Breast epithelium (tissue), 4 donors: ENCODE data around the gene PNMA1. TPM values are rescaled to one million over a fixed set of nuclear protein-coding genes. Genes with fewer than 3 reads are reported as not detected.

Experiments
- DNase-seq, 2 donors: peaks; one replicate each; pipeline ENCODE4 v3.0.0-alpha.2; 2019; ENCODE audit warnings: low spot score in 2 of 2
- H3K27ac ChIP-seq, 2 donors: fragments of 200-600 bp; sonication (generic) in 1 of 2; one replicate each; pipeline ENCODE4 v1.5.1; 2016 to 2019; ENCODE audit warnings: mild to moderate bottlenecking in 1 of 2
- H3K27me3 ChIP-seq, 2 donors: fragments of 200-600 bp; sonication (generic) in 1 of 2; one replicate each; pipeline versions ENCODE4 v1.5.1 to v1.6.0; 2017 to 2019; ENCODE audit warnings: control low read depth in 1 of 2, mild to moderate bottlenecking in 1 of 2
- H3K36me3 ChIP-seq: fragments of 200-600 bp; one replicate; pipeline ENCODE4 v1.5.1; 2019
- H3K4me1 ChIP-seq, 2 donors: fragments of 200-600 bp; sonication (generic); one replicate each; pipeline ENCODE4 v1.5.1; 2016 to 2019; ENCODE audit warnings: control low read depth in 1 of 2
- H3K4me3 ChIP-seq, 3 donors: fragments of 200-600 bp; sonication (generic); 1 replicate in 2 of 3; 2 replicates in 1 of 3; pipeline ENCODE4 v1.5.1; 2016 to 2019; ENCODE audit warnings: mild to moderate bottlenecking in 3 of 3, moderate library complexity in 2 of 3
- H3K9me3 ChIP-seq, 2 donors: fragments of 200-600 bp; sonication (generic) in 1 of 2; one replicate each; pipeline ENCODE4 v1.5.1; 2016 to 2019; ENCODE audit warnings: control low read depth in 1 of 2
- CTCF ChIP-seq, 3 donors: fragments of 450-650 bp; IDR thresholded peaks; one replicate each; pipeline ENCODE4 v1.5.1; 2016 to 2017; ENCODE audit warnings: antibody characterized with exemption in 3 of 3, mild to moderate bottlenecking in 3 of 3, moderate library complexity in 3 of 3
- POLR2A ChIP-seq: fragments of 450-650 bp; IDR thresholded peaks from one replicate; pipeline ENCODE4 v1.6.1; 2016; ENCODE audit warnings: antibody characterized with exemption, mild to moderate bottlenecking, moderate library complexity
- POLR2AphosphoS5 ChIP-seq, 3 donors: sonication (generic); formaldehyde crosslinking; IDR thresholded peaks; one replicate each; pipeline ENCODE4 v1.6.1; 2017; ENCODE audit warnings: antibody characterized with exemption in 3 of 3
- intact Hi-C: fragments of 100-400 bp; cut with DNase I; formaldehyde crosslinking; loops from one replicate; pipeline ENCODE4 v1.15.1; 2023; ENCODE audit warnings: low total_unique reads
- total RNA-seq, 3 donors: library from RNA; depleted of rRNA; stranded (reverse); fragments of >200 nt; gene quantifications; one replicate each; pipeline ENCODE4 v1.1.0, GENCODE V29; 2016

PNMA1 gene
- total RNA-seq, 3 donors from 2014 or later: 12.1 to 19.3 (median 19.2) TPM

DNA sequence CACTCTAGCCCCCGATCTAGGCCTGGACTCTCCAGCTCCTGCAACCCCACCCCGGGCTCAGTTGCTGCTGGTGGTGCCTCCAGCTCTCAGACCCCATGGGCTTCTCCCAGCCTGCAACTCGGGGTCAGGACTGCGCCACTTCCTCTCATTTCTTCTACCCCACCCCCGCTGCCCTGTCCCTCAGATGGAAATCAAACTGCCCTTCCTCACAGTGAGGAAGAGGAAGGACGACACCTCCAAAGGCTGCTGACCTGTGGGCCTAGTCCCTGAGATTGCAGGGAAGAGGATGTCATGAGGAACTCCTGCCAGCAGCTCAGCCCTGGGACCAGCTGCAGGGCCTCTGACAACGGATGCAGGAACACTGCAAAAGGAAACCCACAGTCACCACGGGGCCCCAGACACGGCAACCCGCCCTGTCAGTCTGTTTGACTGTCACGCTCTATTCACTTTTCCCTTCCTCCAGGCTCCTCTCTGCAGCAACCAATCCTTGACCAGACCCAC, 29.3 kb upstream of the PNMA1 start:
- no peak for DNase-seq
- Histone ChIP-seq H3K4me1 (peaks cover 74 to 84% of the 10 kb centered on the region in 2 donors), H3K9me3 (no peaks in the 10 kb centered on the region), H3K27ac (peak overlapping the region; percentile 82 to 91), H3K27me3 (no peaks in the 10 kb centered on the region), H3K4me3 (no peak overlapping the region), H3K36me3 (no peaks in the 10 kb centered on the region)
- intact Hi-C loops: no loop called here
- TF ChIP-seq CTCF (IDR thresholded peaks at IDR 0.05): no peak
- no peak for TF ChIP-seq POLR2AphosphoS5 (IDR thresholded peaks at IDR 0.05)
- TF ChIP-seq POLR2A: no peak

GRCh38 chr14:73742520-73743238, 28.5 kb upstream of the PNMA1 start:
- Histone ChIP-seq H3K27ac (peak overlapping the region; percentile 82 to 91), H3K4me3 (peak overlapping the region in 1 of 3 donors; percentile 55), H3K27me3 (no peaks in the 10 kb centered on the region), H3K36me3 (no peaks in the 10 kb centered on the region), H3K9me3 (no peaks in the 10 kb centered on the region), H3K4me1 (peaks cover 74 to 83% of the 10 kb centered on the region in 2 donors)
- TF ChIP-seq POLR2AphosphoS5 (IDR thresholded peaks at IDR 0.05): no peak
- no peak for DNase-seq
- intact Hi-C loops: no loop called here

- Histone ChIP-seq H3K9me3 (no peaks in the 10 kb centered on the region), H3K4me3 (peak overlapping the region in 2 of 3 donors; percentile 30 to 55), H3K27me3 (no peaks in the 10 kb centered on the region), H3K36me3 (no peaks in the 10 kb centered on the region), H3K27ac (peak overlapping the region; percentile 82 to 91), H3K4me1 (peaks cover 73 to 76% of the 10 kb centered on the region in 2 donors)
- intact Hi-C loops: no loop called here
- DNase-seq: no peak
- no peak for TF ChIP-seq CTCF (IDR thresholded peaks at IDR 0.05)
- no peak for TF ChIP-seq POLR2AphosphoS5 (IDR thresholded peaks at IDR 0.05)
- TF ChIP-seq POLR2A: no peak
Measured at GRCh38 chr14:73741876-73742519, 27.8 kb upstream of the PNMA1 start.

- DNase-seq: no peak
- H3K27ac ChIP-seq: peak overlapping the region; percentile 82 to 91
- intact Hi-C loops: no loop called here
- H3K9me3 ChIP-seq: no peaks in the 10 kb centered on the region
- TF ChIP-seq POLR2AphosphoS5 (IDR thresholded peaks at IDR 0.05) (peak in 2 of 3 donors; percentile 26 to 54), POLR2A (no peak)
- peaks cover 69 to 70% of the 10 kb centered on the region in 2 donors for H3K4me1 ChIP-seq
- H3K36me3 ChIP-seq: no peaks in the 10 kb centered on the region
- peak overlapping the region; percentile 17 to 55 (median 30) for H3K4me3 ChIP-seq
- no peaks in the 10 kb centered on the region for H3K27me3 ChIP-seq
Measured at GRCh38 chr14:73741386-73741875, 27.2 kb upstream of the PNMA1 start.

GRCh38 chr14:73740618-73741326, 26.6 kb upstream of the PNMA1 start:
- H3K27me3 ChIP-seq: no peaks in the 10 kb centered on the region
- TF ChIP-seq CTCF (IDR thresholded peaks at IDR 0.05): no peak
- peak in 2 of 3 donors; percentile 37 to 69 for TF ChIP-seq POLR2AphosphoS5 (IDR thresholded peaks at IDR 0.05)
- TF ChIP-seq POLR2A: no peak
- intact Hi-C loops: no loop called here

More at GRCh38 chr14:73740618-73741326, 26.6 kb upstream of the PNMA1 start:
- Histone ChIP-seq H3K9me3 (no peaks in the 10 kb centered on the region), H3K4me3 (peak overlapping the region; percentile 17 to 55 (median 30)), H3K36me3 (no peaks in the 10 kb centered on the region), H3K4me1 (peaks cover 62 to 64% of the 10 kb centered on the region in 2 donors), H3K27ac (peak overlapping the region; percentile 82 to 91)
- DNase-seq: peak; percentile 77 to 85
